NCI-H526 treated with DMSO at 0.1 percent for 48 hours (cell line): Measurements from ENCODE around the gene GGT1.
A peak's percentile ranks its signal among the peaks of the same experiment; 100 is the strongest.
"Not testable (repeated sequence)": the region's sequence is repeated elsewhere in the genome, so short reads cannot be mapped to it uniquely, and the experiment has no call there.

ENCODE experiments used
- DNase-seq: peaks from one replicate; lab custom pipeline; 2025; lab: John Stamatoyannopoulos, UW

Gene GGT1

DNA sequence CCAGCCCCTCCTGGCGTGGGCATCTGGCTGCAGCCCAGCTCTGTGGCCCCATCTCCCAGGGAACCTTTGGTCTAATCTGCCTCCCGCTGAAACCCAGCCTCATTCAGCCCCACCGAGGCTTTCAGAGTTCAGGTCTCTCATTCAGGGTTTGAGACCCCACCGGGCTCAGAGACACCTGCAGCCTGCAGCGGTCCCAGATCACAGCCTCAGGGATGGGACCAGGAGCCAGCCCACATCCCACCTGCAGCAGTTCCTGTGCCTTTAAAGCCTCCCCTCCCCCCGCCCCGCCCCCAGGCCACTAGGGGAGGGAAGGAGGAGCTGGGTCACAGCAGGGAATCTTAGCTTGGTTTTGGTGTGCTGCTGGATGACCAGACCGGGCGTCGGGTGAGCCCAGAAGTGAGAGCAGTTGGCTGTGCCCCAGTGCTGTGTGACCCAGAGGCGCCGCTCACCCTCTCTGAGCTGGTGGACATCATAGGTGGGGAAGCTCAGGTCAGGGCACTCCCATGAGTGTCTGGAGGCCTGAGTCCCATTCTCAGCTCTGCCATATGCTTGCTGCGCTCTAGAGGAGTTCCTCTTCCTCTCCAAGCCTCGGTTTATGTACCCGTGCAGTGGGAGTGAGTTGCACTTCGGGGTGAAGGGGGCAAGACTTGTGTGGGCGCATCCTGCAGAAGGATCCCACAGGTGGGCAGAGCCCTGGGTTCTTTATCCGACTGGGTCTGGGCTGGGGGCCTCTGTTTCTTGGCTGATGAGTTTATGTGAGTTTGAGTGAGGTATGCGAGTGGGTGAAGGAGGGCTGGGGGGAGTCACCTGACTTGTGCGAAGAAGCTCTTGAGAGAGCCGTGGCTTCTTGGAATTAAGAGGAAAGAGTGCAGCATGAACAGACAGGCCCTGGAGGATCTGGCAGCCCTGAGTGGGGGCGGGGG, at the start of gene GGT1:
TSS of gene GGT1 (plus strand) at position 347 of the 923 bp plus-strand sequence. CDS start 7,889 bp downstream, outside the sequence.
- not testable (repeated sequence) for DNase-seq

DNA sequence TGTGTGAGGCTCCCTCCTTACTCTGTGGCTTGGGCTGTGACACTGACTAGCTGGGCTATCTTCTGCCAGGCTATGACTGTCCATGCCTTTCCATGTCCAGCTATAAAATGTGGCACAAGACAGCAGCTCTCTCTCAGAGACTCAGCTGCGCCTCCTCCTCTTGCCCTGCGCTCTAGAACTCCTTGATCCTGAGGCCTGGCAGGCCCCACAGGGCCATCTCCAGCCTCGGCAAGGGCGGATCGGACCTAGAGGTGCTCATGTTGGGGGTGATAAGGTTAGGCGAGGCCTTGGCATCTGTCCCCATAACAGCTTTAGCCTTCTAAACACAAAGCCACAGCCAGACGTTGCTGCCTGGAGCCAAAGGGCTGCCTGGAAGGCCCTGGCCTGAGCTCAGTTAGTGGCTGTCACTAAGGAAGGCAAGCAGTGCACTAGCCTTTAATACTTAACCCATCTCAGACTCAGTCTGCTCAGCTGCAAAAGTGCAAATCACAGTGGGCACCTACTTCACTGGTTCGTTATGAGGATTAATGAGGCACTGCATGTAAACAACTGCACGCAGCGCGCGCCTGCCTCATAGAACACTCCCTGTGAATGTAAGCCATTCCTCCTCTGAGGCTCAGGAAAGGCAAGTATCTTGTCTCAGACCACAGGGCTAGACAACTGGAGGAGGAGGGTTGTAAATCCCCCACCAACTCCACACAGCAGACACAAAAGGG, 49.2 kb upstream of the GGT1 start:
- no peak for DNase-seq

DNA sequence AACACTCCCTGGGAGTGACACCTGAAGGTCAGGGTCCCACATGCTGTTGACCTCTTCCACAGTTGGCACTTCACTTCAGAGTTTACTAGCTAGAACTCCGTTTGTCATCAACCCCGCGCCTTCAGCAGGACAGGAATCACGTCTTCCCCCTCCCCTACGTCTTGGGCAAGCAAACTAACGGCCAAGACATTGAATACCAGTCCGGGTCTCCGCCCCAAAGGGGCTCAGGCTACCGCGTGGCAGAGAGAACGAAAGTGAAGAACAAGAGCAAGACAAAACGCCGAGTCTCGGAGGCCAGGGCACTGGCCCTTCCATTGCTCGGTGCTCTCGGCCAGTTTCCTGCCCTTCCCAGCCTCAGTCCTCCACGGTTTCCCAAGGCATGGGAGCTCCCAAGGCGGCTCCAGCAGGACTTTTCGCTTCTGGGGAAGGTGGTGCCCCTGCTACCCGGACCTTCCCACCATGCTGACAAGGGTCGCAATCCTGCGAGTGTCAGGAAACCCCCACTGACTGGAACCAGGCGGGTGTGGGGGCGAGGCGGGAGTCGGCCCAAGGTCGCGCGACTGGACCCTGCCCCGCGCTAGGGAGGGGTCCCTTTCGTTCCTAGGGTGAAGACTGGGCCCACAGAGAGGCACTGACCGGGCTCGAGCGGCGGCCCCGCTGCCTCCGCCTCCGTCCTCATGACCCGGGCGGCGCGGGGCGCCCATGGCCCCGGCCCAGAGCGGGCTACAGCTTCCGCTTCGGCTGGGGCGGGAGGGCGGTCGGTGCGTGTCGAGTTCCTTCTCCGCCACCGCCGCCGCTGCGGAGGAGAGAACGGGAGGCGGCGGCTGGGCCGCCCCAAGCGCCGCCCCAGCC, 48.5 kb upstream of the GGT1 start, which contains the start of gene GUCD1:
TSS of gene GUCD1 (minus strand) at position 826 of the 852 bp plus-strand sequence. CDS start at position 679, 147 bp downstream.
- DNase-seq, result no peak

DNA sequence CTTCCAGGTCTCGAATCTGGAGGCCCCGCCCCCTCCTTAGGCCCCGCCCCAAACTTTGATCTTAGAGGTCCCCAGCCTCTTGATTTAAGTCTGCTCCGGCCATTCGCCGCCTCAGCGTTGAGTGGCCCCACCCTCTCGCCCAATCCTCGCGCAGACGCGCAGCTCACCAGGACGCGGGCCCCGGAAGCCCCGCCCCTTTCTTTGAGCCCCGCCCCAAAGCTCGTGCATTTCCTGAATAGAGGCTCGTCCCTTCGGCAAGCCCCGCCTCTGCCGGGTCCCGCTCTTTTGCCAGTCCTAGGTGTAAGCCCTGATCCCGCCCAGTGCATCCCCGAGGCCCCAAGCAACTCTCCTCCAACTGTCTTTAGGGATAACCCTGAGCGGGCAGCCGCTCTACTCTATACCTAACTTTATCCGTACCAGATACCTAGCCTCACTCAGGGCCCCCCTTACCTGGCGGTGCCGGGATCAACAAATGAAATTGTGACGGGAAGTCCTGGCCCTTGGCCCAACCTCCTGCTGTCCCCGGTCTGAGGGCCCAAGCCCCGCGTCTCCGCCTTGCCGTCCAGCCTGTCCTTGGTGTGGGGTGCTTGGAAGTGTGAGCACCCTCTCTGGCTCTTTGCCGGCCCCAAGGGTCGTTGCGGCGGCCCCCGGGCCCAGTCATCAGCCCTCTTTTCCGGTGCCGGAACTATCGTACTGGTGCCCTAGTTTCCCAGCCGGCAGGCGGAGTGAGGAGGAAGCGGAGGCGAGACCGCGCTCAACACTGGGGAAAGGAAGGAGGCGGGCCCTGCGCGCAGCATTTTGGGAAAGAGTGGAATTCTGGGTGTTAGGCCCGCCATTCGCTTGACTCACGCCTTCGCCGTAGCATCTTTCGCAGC, 47.6 kb upstream of the GGT1 start, which contains the start of gene SNRPD3:
TSS of gene SNRPD3 (plus strand) at position 835 of the 875 bp plus-strand sequence. CDS start 1,676 bp downstream, outside the sequence.
- peak; percentile 85 for DNase-seq

DNA sequence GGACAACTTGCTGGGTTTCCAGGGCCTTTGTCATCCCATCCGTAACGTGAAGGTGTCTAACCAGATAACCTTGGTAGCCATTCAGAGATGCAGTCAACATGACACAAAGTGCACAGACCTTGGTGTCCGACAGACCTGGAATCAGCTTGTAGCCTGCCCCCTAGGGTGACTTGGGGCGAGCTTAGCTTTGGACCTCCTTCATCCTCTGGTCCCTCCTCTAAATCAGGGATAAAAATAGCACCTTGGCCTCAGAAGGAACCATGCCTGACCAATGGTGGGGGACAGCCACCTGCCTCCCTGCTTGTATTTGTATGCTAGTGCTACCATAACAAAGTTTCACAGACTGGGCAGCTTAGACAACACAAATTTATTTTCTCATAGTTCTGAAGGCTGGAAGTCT, 43.5 kb upstream of the GGT1 start:
- no peak for DNase-seq

DNA sequence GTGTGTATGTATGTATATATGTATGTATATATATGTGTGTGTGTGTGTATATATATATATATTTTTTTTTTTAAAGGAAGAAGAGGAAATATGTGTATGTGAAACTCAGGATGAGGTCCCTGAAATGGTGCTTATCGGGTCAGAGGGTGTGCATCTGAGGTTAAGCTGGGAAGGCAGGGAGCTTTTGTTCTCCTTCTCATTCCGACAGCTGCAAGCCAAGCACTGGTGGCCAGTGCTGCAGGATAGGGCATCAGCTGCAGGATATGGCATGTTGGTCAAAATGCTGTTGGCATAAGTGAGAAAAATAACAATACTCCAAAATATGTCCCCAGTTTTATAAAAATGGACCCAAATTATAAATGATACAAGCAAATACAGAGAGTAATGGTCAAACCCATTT, 39.7 kb upstream of the GGT1 start:
- DNase-seq, result no peak

DNA sequence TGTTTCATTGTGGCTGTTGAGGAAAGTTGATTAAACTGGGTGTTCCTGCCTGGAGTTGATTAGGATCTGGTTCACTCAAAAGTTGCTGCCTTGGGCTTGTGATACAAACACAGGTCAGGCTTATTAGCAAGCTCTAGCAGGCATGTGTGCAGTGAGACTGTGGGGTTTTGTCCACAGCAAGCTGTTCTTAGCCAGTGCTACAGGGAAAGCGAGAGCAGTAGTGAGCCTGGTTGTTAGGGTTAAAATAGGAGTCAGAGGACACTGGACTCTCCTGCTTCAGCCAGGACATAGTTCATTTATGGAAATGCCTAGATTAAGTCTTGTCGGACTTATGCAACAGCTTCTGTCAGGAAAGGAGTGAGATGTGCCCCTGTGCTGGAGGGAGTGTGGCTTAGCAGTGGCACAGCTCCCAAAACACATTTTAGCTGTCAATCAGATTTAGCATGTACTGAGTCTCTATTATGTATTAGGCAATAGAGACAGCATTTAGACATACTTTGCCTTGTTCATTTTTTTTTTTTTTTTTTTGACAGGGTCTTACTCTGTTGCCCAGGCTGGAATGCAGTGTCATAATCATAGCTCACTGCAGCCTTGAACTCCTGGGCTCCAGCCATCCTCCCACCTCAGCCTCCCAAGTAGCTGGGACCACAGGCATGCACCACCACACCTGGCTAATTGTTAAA, 38.5 kb upstream of the GGT1 start:
- DNase-seq, result no peak

DNA sequence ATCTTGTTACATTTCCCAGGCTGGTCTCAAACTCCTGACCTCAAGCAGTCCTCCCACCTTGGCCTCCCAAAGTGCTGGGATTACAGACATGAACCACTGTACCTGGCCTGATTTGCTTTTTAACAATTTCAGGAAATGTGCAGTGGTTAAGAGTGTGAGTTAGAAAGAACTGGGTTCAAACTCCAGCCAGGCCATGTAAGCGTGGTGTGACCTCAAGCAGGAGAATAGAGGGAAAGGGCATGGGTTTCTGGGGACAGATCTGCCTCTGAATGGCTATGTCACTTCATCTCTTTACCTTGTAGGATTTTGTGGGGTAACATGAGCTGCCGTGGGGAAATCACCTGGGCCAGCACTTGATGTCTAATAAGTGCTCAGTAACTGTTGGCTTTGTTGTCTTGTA, 37.9 kb upstream of the GGT1 start:
- no peak for DNase-seq

DNA sequence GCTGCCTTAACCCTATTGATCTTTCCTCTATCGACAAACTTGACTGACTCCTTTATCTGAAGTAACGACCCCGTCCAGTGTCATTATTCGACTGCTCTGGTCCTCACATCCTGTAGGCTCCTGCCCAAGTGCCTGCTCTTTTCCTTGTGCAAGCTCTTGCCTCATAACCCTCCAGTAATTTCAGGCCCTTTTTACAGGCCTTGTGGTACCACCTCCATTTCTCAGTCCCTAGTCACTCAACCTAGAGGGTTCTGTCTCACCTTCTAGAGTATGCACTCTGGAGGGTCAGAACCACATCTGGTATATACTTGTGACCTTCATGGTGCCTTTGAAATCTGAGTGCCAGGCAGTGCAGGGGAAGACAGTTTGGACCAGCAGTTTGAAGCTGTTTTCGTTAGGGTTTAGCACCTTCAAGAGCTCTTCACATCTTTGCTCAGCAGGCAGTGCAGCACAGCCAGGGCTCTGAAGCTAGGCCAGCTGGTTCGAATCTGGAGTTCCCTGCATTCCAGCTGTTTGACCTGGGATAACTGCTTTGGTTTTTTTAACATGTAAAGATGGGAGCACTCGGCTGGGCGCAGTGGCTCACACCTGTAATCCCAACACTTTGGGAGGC, 36.0 kb upstream of the GGT1 start:
- no peak for DNase-seq

DNA sequence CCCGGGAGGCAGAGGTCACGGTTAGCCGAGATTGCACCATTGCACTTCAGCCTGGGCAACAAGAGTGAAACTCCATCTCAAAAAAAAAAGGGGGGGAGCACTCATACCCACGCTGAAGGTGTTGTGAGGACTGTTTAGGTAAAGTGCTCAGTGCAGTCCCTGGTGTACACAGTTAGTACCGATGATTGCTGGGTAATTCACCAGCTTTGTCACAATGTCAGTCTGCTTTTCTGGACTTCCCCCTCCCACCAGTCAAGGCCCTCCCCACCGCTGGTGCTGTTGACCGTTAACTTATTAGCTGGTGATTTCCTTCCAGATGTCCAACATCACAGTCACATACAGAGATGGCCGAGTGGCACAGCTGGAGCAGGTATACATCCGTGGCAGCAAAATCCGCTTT, 35.3 kb upstream of the GGT1 start:
- no peak for DNase-seq

DNA sequence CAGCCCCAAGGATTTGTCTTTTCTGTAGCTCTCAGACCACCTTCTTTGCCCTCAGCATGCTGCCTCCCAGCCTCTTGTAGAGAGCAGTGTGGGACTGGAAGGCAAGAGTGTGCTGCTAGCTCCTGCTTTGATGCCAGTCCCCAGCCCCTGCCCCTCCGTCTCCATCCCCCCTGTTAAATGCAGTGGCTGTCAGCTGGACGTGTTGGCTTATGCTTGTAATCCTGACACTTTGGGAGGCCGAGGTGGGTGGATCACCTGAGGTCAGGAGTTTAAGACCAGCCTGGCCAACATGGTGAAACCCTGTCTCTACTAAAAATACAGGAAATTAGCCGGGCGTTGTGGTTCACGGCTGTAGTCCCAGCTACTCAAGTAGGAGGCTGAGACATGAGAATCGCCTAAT, 31.7 kb upstream of the GGT1 start:
- DNase-seq, result no peak

DNA sequence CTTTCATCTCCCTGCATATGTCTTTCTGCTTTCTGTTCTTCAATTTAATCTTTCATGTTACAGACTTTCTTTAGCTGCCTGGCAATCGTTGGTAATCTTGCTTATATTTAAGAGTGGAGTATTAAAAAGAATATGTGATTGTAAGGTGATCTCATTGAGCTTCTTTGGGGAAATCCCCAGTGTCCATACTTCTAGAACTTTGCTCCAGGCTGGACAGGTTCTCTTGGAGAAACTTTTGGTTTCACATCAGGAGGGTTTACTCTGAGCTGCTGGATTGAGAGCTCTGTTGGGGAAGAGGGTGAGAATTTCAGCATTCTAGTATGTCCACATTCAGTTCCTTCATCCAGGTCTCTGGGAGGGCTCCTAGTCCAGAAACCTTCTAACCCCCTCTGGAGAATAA, 26.2 kb upstream of the GGT1 start:
- DNase-seq, result no peak

DNA sequence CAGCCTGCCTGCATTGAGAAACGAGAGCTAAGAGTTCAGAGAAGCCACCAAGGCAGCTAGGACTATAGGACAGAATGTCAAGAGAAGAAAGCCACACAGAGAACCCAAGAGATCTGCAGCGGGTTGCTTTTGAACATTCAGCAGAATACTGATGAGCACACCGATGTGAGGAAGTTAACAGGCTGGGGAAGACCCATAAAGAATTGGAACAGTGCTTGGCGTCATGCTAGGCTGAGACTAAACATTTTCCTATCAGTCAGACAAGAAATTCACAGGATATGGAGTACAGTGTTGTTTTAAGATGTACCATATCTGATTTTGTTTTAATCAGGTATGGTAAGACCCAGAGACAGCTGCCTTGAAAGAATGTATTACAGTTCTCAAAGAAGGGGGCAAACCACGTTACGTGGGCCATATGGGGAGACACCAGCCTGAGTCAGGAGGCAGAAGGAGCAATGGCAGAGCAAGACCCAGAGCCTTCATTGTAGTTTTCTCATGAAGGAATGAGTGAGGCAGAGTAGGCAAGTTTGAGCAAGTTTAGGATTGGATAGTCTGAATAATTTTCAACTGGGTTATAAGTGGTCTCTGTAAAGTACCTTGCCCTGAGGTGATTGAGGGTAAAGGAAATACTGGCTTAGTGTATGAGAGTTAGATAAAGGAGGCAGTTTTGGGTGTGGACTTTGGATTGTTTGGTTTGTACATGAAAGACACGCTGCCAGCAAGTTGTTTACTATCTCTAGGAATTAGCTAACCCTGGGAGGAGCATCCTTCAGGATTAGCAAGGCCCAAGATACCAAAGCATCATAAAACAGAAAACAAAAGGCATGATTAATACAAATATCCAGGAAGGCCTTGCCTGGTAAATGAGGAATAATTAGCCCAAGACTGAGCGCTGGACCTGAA, 24.4 kb upstream of the GGT1 start:
- no peak for DNase-seq

DNA sequence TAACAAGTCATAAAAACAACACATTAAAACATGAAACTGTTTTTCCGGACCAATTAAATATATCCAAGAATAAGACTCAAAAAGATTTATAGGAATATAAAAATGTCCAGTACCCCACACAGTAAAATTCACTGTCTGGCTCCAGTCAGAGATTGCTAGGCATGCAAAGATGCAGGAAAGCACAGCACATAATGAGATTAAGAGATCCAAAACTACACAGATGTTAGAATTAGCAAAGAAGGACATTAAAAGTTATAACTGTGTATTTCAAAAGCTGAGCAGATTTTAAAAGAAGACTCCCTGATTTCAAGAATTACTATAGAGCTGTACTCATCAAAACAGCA, 23.8 kb upstream of the GGT1 start:
- no peak for DNase-seq

DNA sequence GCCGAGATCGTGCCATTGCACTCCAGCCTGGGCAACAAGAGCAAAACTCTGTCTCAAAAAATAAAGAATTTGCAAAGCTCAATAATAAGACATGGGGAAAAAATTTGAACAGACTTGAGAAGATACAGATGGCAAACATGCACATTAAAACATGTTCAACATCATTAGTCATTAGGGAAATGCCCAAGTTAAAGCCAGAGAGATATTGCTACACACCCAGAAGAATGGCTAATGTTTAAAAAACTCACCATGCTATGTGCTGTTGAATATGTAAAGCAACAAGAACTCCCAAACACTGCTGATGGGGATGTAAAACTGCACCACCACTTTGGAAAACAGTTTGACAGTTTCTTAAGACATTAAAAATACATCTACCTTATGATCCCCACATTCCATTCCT, 22.7 kb upstream of the GGT1 start:
- DNase-seq, result no peak

DNA sequence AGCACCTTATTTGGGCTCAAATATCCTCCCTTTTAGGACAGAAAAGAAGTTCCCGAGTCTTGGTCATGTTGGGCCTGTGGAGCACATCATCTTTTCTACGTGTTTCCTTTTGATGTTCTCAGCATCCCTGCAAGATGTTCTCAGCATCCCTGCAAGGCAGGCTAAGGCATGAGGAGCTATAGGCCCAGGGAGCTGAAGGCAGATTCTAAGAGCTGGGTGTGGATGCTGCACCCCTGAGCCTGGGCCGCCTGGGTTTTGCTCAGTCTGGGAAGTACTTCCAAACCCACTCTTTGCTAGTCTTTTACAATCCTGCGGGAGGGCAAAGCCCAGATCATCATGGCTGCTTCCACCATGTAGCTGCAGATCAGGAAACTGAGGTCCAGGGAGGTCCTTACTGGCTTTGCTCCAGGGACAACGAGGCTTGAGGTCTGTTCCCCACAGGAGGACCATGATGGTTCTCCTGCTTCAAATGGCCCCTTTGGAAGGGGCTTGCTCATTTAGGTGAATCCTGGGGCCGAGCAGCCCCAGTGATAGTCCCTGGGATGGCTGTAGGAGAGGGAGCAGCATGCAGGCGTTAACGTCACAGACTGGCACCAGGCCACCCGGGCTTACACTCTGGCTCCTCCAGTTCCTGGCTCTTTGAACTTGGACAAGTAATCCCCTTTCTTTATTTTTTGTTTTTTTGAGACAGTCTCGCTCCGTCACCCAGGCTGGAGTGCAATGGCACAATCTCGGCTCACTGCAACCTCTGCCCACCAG, 20.8 kb upstream of the GGT1 start:
- DNase-seq, result no peak

DNA sequence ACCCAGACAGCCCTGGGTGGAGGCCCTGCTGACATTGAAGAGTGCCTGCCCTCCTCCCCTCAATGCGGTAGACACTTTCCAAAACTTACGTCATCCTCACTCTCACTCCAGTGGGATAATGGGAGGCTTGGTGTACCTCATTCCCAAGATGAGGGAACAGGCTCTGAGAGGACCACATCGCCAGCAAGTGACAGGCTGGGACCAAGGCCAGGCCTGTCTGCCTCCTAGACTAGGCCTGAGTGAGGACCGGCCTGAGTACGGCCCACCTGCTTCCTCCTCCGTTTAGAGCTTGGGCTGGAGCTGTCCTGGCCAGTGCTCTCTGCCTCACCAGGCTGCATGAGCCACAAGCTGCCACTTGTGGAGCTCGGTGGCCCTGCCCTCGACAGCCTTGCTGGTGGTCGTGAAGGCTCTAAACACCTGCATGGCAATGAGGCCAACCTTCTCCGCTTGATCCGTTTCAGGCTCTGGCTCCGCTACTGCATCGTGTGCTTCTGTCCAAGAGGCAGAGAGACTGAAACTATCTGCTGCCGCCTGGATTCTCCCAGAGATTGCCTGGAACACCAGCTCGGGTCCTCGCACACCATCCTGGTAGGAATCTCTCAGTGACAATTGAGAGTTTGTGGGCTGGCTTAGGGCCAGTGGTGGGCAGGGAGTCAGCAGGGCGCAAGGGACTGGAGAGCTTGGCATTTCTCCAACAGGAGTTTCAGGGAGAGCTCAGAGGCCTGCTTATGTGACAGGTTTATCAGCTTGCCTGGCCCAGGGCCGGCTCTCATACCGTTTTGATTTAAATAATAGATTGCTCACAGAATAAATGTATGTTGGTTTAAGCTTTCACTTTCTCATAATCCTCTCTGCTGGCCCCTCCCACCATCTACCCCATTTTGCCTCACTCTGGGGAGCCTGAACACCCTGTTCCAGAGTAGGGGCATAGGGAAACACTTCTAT, 19.5 kb upstream of the GGT1 start:
- no peak for DNase-seq
